Activated naive CD8-positive, alpha-beta T cell treated with anti-CD3 and anti-CD28 coated beads, Interleukin-2, amount 50 U/mL, for 24 hours (primary cell): ENCODE results near the gene HID1.
"Not testable (repeated sequence)": the region's sequence is repeated elsewhere in the genome, so short reads cannot be mapped to it uniquely, and the experiment has no call there.

Source experiments
- ATAC-seq: fragments of 150-1000 bp; cut with Tn5 transposase; one replicate; pipeline ENCODE4 v1.10.0; 2021
- DNase-seq: peaks from one replicate; pipeline ENCODE4 v3.0.0; 2021
- H3K27ac Mint-ChIP-seq: one replicate; pipeline ENCODE4 v1.8.0; 2021; ENCODE audit warnings: mild to moderate bottlenecking, mixed read lengths
- H3K27me3 Mint-ChIP-seq: one replicate; pipeline ENCODE4 v1.8.0; 2021; ENCODE audit warnings: mixed read lengths
- H3K36me3 Mint-ChIP-seq: one replicate; pipeline ENCODE4 v1.8.0; 2021; ENCODE audit warnings: low read depth, mixed read lengths
- H3K4me1 Mint-ChIP-seq: one replicate; pipeline ENCODE4 v1.8.0; 2021; ENCODE audit warnings: mixed read lengths
- H3K4me3 Mint-ChIP-seq: one replicate; pipeline ENCODE4 v1.8.0; 2021; ENCODE audit warnings: mild to moderate bottlenecking, moderate library complexity, mixed read lengths
- H3K9me3 Mint-ChIP-seq: one replicate; pipeline ENCODE4 v1.8.0; 2021; ENCODE audit warnings: mixed read lengths

HID1 gene

GRCh38 chr17:74982663-74983313 lies 10.2 kb upstream of the HID1 start:
- H3K27ac Mint-ChIP-seq, H3K36me3 Mint-ChIP-seq, ATAC-seq, H3K9me3 Mint-ChIP-seq, DNase-seq: not testable (repeated sequence)
- Mint-ChIP-seq H3K4me1 (peaks cover 20% of the 10 kb centered on the region), H3K27me3 (peaks cover 28% of the 10 kb centered on the region), H3K4me3 (peak overlapping the region; percentile 82)

GRCh38 chr17:74981979-74982662 lies 9.6 kb upstream of the HID1 start:
- peaks cover 17% of the 10 kb centered on the region for H3K4me1 Mint-ChIP-seq
- H3K27me3 Mint-ChIP-seq = peaks cover 26% of the 10 kb centered on the region
- H3K4me3 Mint-ChIP-seq = peak overlapping the region; percentile 82
- ATAC-seq (peak; percentile 89), DNase-seq (peak; percentile 79)
- no peaks in the 10 kb centered on the region for H3K9me3 Mint-ChIP-seq
- H3K27ac Mint-ChIP-seq = peak overlapping the region; percentile 77
- H3K36me3 Mint-ChIP-seq = no peaks in the 10 kb centered on the region

- no peaks in the 10 kb centered on the region for H3K9me3 Mint-ChIP-seq
- peaks cover 21% of the 10 kb centered on the region for H3K27me3 Mint-ChIP-seq
- H3K4me3 Mint-ChIP-seq = peak overlapping the region; percentile 82
- peak overlapping the region; percentile 77 for H3K27ac Mint-ChIP-seq
- H3K36me3 Mint-ChIP-seq = no peaks in the 10 kb centered on the region
- DNase-seq = no peak
- ATAC-seq = peak; percentile 74
- H3K4me1 Mint-ChIP-seq = peaks cover 10% of the 10 kb centered on the region
Measured at GRCh38 chr17:74981318-74981978, 8.9 kb upstream of the HID1 start.

GRCh38 chr17:74979408-74980146 lies 7.0 kb upstream of the HID1 start:
- H3K4me3 Mint-ChIP-seq = no peak overlapping the region
- ATAC-seq = no peak
- peaks cover 19% of the 10 kb centered on the region for H3K27me3 Mint-ChIP-seq
- H3K36me3 Mint-ChIP-seq = no peaks in the 10 kb centered on the region
- peaks cover 10% of the 10 kb centered on the region for H3K4me1 Mint-ChIP-seq
- H3K27ac Mint-ChIP-seq = no peak overlapping the region
- H3K9me3 Mint-ChIP-seq = no peaks in the 10 kb centered on the region
- no peak for DNase-seq

- Mint-ChIP-seq H3K9me3 (no peaks in the 10 kb centered on the region), H3K36me3 (no peaks in the 10 kb centered on the region), H3K27ac (no peak overlapping the region), H3K27me3 (peaks cover 21% of the 10 kb centered on the region), H3K4me3 (no peak overlapping the region), H3K4me1 (peaks cover 11% of the 10 kb centered on the region)
- no peak for DNase-seq
- ATAC-seq = no peak
Measured at GRCh38 chr17:74978240-74978639, 5.7 kb upstream of the HID1 start.

- no peaks in the 10 kb centered on the region for H3K9me3 Mint-ChIP-seq
- no peak for ATAC-seq
- H3K27me3 Mint-ChIP-seq = peaks cover 26% of the 10 kb centered on the region
- no peak overlapping the region for H3K27ac Mint-ChIP-seq
- no peak overlapping the region for H3K4me3 Mint-ChIP-seq
- no peaks in the 10 kb centered on the region for H3K36me3 Mint-ChIP-seq
- H3K4me1 Mint-ChIP-seq = peaks cover 15% of the 10 kb centered on the region
- DNase-seq = no peak
Measured at GRCh38 chr17:74977802-74978201, 5.2 kb upstream of the HID1 start.

GRCh38 chr17:74975943-74976342 lies 3.4 kb upstream of the HID1 start:
- H3K27me3 Mint-ChIP-seq = peaks cover 27% of the 10 kb centered on the region

GRCh38 chr17:74972973-74973328 lies 392 bp upstream of the HID1 start:
- no peaks in the 10 kb centered on the region for H3K9me3 Mint-ChIP-seq
- H3K4me1 Mint-ChIP-seq = peaks cover 5% of the 10 kb centered on the region
- H3K4me3 Mint-ChIP-seq = peak overlapping the region; percentile 75
- H3K27ac Mint-ChIP-seq = no peak overlapping the region
- DNase-seq (no peak), ATAC-seq (no peak)
- H3K27me3 Mint-ChIP-seq = peaks cover 18% of the 10 kb centered on the region
- H3K36me3 Mint-ChIP-seq = no peaks in the 10 kb centered on the region

More at GRCh38 chr17:74975943-74976342, 3.4 kb upstream of the HID1 start:
- ATAC-seq (no peak), DNase-seq (no peak)
- H3K4me1 Mint-ChIP-seq = peaks cover 5% of the 10 kb centered on the region
- no peaks in the 10 kb centered on the region for H3K9me3 Mint-ChIP-seq
- H3K4me3 Mint-ChIP-seq = no peak overlapping the region
- no peaks in the 10 kb centered on the region for H3K36me3 Mint-ChIP-seq
- no peak overlapping the region for H3K27ac Mint-ChIP-seq

- DNase-seq = no peak
- Mint-ChIP-seq H3K9me3 (no peaks in the 10 kb centered on the region), H3K4me3 (peak overlapping the region; percentile 38), H3K27ac (no peak overlapping the region), H3K36me3 (no peaks in the 10 kb centered on the region), H3K4me1 (peaks cover 5% of the 10 kb centered on the region), H3K27me3 (peaks cover 18% of the 10 kb centered on the region)
- no peak for ATAC-seq
Measured at GRCh38 chr17:74971842-74972106, 785 bp downstream of the HID1 start.

- ATAC-seq = no peak
- peak overlapping the region; percentile 38 for H3K4me3 Mint-ChIP-seq
- no peaks in the 10 kb centered on the region for H3K9me3 Mint-ChIP-seq
- peaks cover 5% of the 10 kb centered on the region for H3K4me1 Mint-ChIP-seq
- H3K27me3 Mint-ChIP-seq = peaks cover 18% of the 10 kb centered on the region
- H3K36me3 Mint-ChIP-seq = no peaks in the 10 kb centered on the region
- H3K27ac Mint-ChIP-seq = no peak overlapping the region
- DNase-seq = no peak
Measured at GRCh38 chr17:74971069-74971841, 1.3 kb downstream of the HID1 start.

- H3K27me3 Mint-ChIP-seq = peaks cover 15% of the 10 kb centered on the region
- H3K27ac Mint-ChIP-seq = no peak overlapping the region
- H3K4me3 Mint-ChIP-seq = no peak overlapping the region
- ATAC-seq (no peak), DNase-seq (no peak)
- H3K9me3 Mint-ChIP-seq = no peaks in the 10 kb centered on the region
- H3K4me1 Mint-ChIP-seq = peaks cover 5% of the 10 kb centered on the region
- no peaks in the 10 kb centered on the region for H3K36me3 Mint-ChIP-seq
Measured at GRCh38 chr17:74970395-74970794, 2.2 kb downstream of the HID1 start.

GRCh38 chr17:74969501-74969900 lies 3.1 kb downstream of the HID1 start:
- not testable (repeated sequence) for ATAC-seq, H3K36me3 Mint-ChIP-seq, H3K9me3 Mint-ChIP-seq, H3K4me3 Mint-ChIP-seq, H3K27ac Mint-ChIP-seq, H3K4me1 Mint-ChIP-seq, DNase-seq
- H3K27me3 Mint-ChIP-seq = peaks cover 12% of the 10 kb centered on the region

- no peaks in the 10 kb centered on the region for H3K36me3 Mint-ChIP-seq
- H3K4me1 Mint-ChIP-seq = peaks cover 5% of the 10 kb centered on the region
- DNase-seq = no peak
- no peak for ATAC-seq
- no peaks in the 10 kb centered on the region for H3K9me3 Mint-ChIP-seq
- no peak overlapping the region for H3K27ac Mint-ChIP-seq
- H3K4me3 Mint-ChIP-seq = no peak overlapping the region
- peaks cover 11% of the 10 kb centered on the region for H3K27me3 Mint-ChIP-seq
Measured at GRCh38 chr17:74968361-74968780, 4.2 kb downstream of the HID1 start.

GRCh38 chr17:74964988-74965622 lies 7.5 kb downstream of the HID1 start:
- no peak overlapping the region for H3K4me3 Mint-ChIP-seq
- DNase-seq = no peak
- no peaks in the 10 kb centered on the region for H3K36me3 Mint-ChIP-seq
- no peak overlapping the region for H3K27ac Mint-ChIP-seq
- peaks cover 5% of the 10 kb centered on the region for H3K4me1 Mint-ChIP-seq
- no peaks in the 10 kb centered on the region for H3K9me3 Mint-ChIP-seq
- no peaks in the 10 kb centered on the region for H3K27me3 Mint-ChIP-seq
- no peak for ATAC-seq
